ENCODE measurements around the gene SCAP.

Gene SCAP

GRCh38 chr3:47429476-47430270, 46.1 kb downstream of the SCAP start:
- no peak for DNase-seq

DNA sequence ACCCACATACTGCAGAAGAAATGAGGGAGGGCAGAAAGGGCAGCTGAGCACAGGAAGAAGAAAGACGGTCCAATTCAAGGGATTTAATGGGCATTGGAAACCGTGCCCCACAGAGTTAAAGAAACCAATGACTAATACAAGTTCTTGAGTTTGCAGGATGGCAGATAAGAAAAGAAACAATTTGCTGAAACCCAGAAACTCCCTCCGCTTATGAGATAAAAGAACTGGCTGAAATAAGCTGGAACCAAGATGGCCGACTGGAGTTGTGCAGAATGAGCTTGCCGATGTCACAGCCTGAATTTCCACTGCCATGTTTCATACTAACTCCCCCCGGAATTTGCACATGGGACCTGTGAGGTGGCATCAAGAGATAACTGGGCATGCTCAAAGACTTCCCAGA, 47.1 kb downstream of the SCAP start:
- DNase-seq, result no peak

DNA sequence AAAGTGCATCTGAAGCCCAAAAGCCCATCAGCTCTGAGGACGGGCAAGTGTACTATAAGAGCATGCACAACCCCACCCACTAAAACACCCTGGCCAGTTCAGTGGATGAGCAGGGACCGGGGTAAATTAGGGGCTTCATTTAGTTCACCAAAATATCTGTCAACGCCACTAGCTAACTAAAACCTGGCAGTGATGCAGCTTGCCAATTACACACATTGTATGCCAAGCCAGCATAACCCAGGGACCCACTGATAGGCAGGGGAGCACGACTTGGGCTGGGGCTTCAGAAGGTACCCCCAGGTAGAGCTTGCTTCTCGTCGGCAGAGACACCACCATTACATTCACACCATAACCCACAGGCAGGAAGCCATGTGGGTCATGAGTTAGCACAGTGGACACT, 47.9 kb downstream of the SCAP start:
- no peak for DNase-seq

- no peak for DNase-seq
Measured at GRCh38 chr3:47425959-47426358, 49.8 kb downstream of the SCAP start.

DNA sequence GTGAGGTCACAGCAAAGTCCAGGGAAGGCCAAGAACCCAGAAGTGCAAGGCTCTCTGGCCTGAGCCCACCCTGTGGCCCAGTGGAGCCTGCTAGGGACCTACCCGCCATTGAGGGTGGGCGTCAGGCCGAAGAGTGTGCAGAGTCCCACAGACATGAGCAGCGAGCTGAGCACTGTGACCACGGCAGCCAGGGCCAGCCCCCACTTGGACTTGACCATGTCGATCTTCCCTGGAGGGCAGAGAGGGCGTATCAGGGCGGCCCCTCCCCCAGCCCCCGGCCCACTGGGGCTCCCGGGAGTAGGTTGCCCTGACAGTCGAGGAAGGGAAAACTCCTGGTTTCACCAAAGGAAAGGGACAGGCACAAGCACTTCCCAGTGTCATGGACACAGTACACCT, 50.4 kb downstream of the SCAP start:
- DNase-seq, result no peak

GRCh38 chr3:47424434-47425382, 51.0 kb downstream of the SCAP start:
- DNase-seq, result no peak

DNA sequence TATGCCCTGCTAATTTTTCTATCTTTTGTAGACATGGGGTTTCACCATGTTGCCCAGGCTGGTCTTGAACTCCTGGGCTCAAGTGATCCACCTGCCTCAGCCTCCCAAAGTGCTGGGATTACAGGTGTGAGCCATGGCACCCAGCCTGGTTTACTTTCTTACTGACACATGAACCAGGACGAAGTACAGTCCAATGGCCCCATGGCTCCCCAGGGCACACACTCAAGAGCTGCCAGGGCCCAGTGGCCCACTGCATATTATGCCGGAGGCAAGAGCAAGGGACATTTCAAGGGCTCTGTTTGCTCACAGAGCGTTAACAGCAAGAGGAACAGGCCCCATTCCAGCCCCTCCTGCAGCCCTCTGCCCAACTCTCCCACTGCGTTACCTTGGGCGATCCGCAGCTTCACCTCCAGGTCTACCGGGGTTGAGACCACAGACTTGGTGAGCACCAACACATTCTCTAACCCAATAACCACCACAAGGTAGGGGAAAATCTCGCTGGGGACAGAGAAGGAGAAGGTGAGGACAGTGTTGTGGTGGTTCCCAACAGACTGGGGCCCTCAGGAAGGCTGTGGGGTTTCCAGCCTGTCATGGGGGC, 52.1 kb downstream of the SCAP start:
- DNase-seq, result no peak

GRCh38 chr3:47422743-47423142, 53.0 kb downstream of the SCAP start:
- no peak for DNase-seq

DNA sequence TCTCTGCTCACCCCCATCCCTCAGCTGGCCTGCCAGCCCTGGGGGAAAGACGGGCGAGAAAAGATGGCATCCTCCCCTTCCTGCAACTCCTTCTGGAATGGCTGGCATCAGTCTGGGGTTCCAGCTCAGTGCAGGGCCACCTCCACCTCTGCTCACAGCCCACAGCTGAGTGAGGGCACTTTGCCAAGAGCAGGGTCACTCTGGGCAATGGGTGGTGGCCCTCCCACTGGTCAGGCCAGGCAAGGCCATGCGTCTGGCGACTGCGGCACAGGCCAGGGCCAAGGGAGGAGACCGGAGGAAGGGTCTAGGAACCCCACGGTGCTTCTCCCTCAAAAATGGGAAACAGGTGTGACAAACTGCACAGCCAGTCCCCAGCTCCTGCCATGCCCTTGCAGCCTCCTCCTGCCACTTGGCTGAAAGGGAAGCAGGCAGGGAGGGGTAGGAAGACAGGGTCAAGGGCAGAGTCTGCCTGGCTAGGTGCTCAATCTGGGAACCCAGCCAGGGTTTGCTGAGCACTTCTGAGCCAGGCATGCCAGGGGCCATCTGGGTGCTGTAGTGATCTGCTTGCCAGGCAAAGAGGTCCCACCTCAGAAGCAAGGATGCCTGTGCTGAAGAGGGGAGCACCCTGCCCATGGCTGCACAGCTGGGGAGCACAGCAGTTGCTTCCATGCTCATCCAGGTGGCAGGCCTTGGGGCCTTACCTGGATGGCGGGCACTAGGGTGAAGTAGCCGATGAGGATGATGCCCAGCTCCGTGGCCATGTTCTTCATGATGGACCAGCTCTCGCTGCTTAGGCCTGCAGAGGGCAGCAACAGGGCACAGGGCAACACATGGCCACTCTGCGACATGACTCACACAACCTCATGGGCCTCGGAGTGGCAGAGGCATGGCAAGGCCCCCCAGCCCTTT, 53.7 kb downstream of the SCAP start:
- no peak for DNase-seq

DNA sequence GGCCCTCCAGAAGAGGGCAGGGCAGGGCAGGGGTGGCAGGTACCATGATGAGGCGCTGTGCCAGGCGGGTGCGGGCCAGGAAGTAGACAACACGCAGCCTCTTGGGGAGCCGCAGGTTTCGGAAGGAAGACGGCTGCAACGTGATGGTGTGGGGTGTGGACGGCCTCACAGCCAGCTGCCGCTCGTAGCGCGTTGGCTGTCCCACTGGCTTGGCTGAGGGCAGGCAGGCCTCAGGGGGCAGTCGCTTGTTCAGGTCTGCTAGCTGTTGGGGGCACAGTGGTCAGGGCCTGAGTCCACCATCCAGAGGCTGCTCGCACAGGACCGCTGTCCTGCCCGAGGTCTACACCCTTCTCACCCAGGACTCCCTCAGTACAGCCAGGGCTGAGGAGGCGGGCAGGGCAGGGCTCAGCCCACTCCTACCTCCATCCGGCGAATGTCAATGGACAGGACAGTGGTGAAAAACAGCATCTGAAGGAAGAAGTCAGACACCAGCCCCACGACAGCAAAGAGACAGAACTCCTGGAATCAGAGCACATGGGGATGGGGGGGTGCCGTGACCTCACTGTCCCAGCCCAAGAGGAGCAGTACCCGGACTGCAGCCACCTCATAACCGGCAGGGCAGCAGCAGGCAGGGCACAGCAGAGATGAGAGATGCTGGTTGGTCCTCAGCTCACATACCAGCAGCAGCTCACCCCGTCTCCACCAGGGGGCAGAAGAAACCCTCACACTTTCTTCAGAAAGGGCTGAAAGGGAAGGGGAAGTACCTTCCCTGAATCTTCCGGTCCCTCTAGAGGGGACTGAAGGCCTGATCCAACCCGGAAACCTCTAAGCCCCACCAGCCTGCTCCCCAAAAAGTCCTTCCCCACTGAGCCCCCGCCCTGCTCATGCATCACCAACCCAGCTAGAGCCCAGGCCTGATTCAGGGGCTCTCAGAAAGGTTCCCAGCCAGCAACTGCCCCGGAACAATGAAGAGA, 54.9 kb downstream of the SCAP start:
- peak; percentile 90 for DNase-seq

GRCh38 chr3:47420044-47420430, 55.7 kb downstream of the SCAP start:
- no peak for DNase-seq

- no peak for DNase-seq
Measured at GRCh38 chr3:47419083-47420043, 56.4 kb downstream of the SCAP start.

GRCh38 chr3:47418167-47419082, 57.3 kb downstream of the SCAP start:
- DNase-seq, result no peak

- no peak for DNase-seq
Measured at GRCh38 chr3:47416041-47416440, 59.7 kb downstream of the SCAP start.

DNA sequence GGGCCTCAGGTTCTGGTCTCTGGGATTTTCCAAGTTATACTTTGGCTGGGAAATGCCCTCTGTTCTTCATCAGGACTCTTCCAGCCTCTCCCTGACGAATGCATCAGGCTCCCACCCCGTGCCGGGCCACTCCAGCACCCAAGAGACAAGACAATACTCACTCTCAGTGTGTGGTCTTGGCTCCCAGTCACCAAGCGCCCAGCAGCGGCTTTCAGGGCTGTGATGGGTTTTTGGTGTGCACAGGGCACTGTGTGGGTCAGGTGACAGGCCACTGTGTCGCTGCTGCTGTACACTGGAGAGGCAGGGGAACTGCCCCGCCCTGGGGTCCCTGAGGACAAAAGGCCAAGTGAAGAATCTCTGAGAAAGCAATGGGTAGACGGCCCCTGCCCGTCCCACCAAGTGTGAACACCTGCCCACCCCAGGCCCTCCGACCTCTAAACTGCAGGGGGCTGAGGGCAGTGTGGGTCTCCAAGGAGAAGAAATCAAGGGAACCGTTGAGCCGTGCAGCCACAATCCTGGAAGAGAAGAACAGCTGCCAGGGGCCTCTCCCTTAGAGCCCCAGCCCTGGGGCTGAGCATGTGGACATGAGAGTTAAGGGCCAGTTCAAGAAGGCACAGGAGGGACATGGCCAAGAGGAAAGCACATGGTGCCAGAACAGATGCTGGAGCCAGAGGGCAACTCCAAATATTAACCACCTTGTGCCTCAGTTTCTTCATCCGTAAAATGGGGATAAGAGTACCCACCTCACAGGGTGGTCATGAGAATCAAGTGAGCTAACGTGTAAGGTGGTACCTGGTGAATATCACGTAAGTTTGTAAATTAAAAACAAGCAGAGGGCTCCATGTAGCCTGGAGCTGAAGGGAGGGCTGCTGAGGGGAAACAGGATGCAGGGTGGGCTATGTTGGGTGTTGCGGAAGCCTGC, 60.8 kb downstream of the SCAP start:
- no peak for DNase-seq

- no peak for DNase-seq
Measured at GRCh38 chr3:47414161-47414564, 61.6 kb downstream of the SCAP start.

DNA sequence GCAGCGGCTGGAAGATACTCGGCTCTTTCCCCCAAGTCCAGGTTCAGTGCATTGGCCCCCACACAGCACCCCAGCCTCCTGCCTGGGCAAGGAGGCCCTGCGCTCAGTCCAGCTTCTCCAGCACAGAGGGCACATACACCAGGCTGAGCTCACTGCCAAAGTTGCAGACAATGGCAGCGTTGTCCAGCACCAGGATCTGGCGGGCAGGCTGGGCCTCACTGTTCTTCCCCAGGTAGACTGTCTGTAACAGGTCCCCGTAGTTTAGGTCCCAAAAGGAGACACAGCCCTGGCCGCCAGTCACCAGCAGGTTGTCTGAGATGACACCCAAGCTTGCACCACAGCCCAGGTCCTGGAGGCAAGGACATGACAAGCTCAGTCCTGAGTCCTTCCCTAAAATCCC, 62.0 kb downstream of the SCAP start:
- DNase-seq, result no peak
